GM23338 (cell line): ENCODE data around the gene CTTNBP2.

Experiments
- CREB1 ChIP-seq: fragments of 250-450 bp; sonication (Bioruptor Pico); IDR thresholded peaks from 2 replicates; pipeline ENCODE4 v1.5.0; 2020; ENCODE audit warnings: low read depth, mild to moderate bottlenecking, moderate library complexity
- EZH2 ChIP-seq: fragments of 200-600 bp; sonication (generic); IDR thresholded peaks from one replicate; pipeline ENCODE4 v1.8.0; 2017; ENCODE audit warnings: antibody characterized with exemption, mild to moderate bottlenecking, low read depth; ENCODE audit not compliant: unreplicated experiment
- JUNB ChIP-seq: IDR thresholded peaks from one replicate; pipeline ENCODE4 v1.6.1; 2016; ENCODE audit warnings: antibody characterized with exemption; ENCODE audit not compliant: unreplicated experiment
- POLR2AphosphoS5 ChIP-seq: IDR thresholded peaks from 2 replicates; pipeline ENCODE4 v1.6.1; 2016; ENCODE audit warnings: antibody characterized with exemption, low read depth
- STAT1 ChIP-seq: IDR thresholded peaks from one replicate; pipeline ENCODE4 v1.6.1; 2016; ENCODE audit warnings: antibody characterized with exemption; ENCODE audit not compliant: unreplicated experiment
- TF ChIP-seq, protein P1 (sequence below), 2 experiments: fragments of 200-600 bp in 1 of 2; sonication (generic) in 1 of 2; conservative IDR thresholded peaks; 2 replicates each; pipeline versions ENCODE4 v1.5.1 to v1.6.1; 2016 to 2017; ENCODE audit warnings: antibody characterized with exemption in 2 of 2, low read depth in 2 of 2, mild to moderate bottlenecking in 2 of 2, moderate library complexity in 1 of 2
- TF ChIP-seq, protein P2 (sequence below): IDR thresholded peaks from one replicate; pipeline ENCODE4 v1.6.1; 2018; ENCODE audit warnings: antibody characterized with exemption; ENCODE audit not compliant: unreplicated experiment

DNA sequence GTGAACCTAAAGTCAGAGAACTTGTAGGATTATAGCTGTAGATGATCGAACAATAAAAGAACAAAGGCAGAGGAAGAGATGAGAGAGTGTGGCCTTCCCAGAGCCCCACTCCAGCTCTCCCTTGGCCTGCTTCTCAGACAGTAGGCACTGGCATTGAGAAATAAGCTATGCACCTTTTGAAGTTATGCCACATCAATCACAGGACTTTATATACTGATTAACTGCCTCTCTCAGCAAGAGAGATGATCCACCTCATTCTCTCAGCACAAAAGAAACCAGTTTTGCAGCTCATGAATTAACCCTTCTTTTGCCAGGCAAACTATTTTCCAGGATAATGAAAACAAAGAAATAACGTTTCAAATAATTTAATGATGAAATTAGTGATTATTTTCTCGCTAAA lies 22.0 kb upstream of the CTTNBP2 start:
- TF ChIP-seq, protein P1, sequence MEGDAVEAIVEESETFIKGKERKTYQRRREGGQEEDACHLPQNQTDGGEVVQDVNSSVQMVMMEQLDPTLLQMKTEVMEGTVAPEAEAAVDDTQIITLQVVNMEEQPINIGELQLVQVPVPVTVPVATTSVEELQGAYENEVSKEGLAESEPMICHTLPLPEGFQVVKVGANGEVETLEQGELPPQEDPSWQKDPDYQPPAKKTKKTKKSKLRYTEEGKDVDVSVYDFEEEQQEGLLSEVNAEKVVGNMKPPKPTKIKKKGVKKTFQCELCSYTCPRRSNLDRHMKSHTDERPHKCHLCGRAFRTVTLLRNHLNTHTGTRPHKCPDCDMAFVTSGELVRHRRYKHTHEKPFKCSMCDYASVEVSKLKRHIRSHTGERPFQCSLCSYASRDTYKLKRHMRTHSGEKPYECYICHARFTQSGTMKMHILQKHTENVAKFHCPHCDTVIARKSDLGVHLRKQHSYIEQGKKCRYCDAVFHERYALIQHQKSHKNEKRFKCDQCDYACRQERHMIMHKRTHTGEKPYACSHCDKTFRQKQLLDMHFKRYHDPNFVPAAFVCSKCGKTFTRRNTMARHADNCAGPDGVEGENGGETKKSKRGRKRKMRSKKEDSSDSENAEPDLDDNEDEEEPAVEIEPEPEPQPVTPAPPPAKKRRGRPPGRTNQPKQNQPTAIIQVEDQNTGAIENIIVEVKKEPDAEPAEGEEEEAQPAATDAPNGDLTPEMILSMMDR (conservative IDR thresholded peaks at IDR 0.05; ENCODE audit: low read depth in 2 of 2), result no peak
- TF ChIP-seq CREB1 (CRISPR knock-in tag), result no peak
- no peak for TF ChIP-seq POLR2AphosphoS5
- TF ChIP-seq, protein P2, sequence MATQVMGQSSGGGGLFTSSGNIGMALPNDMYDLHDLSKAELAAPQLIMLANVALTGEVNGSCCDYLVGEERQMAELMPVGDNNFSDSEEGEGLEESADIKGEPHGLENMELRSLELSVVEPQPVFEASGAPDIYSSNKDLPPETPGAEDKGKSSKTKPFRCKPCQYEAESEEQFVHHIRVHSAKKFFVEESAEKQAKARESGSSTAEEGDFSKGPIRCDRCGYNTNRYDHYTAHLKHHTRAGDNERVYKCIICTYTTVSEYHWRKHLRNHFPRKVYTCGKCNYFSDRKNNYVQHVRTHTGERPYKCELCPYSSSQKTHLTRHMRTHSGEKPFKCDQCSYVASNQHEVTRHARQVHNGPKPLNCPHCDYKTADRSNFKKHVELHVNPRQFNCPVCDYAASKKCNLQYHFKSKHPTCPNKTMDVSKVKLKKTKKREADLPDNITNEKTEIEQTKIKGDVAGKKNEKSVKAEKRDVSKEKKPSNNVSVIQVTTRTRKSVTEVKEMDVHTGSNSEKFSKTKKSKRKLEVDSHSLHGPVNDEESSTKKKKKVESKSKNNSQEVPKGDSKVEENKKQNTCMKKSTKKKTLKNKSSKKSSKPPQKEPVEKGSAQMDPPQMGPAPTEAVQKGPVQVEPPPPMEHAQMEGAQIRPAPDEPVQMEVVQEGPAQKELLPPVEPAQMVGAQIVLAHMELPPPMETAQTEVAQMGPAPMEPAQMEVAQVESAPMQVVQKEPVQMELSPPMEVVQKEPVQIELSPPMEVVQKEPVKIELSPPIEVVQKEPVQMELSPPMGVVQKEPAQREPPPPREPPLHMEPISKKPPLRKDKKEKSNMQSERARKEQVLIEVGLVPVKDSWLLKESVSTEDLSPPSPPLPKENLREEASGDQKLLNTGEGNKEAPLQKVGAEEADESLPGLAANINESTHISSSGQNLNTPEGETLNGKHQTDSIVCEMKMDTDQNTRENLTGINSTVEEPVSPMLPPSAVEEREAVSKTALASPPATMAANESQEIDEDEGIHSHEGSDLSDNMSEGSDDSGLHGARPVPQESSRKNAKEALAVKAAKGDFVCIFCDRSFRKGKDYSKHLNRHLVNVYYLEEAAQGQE, result no peak
- no peak for TF ChIP-seq EZH2
- TF ChIP-seq STAT1, result no peak
- TF ChIP-seq JUNB, result no peak
